Measurements from ENCODE around the gene SNW1.

DNA sequence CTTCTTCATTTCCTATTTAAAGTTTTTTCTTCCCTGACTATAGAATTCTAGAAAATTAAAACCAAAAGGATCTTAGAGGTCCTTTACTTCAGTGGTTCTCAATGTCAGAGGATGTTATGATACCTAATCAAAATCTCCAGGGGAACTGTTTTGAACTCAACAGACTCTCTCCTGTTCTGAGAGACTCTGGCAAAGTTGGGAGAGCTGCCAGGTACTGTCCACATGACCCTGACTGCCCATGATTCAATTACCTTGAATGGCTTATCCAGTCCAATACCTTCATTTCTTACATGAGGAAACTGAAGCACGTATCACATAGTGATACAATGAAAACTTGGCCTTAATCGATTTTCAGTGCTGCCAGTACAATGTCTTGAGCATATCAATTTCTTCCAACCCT is 69.7 kb downstream of the SNW1 start:
- TF ChIP-seq, protein P1, sequence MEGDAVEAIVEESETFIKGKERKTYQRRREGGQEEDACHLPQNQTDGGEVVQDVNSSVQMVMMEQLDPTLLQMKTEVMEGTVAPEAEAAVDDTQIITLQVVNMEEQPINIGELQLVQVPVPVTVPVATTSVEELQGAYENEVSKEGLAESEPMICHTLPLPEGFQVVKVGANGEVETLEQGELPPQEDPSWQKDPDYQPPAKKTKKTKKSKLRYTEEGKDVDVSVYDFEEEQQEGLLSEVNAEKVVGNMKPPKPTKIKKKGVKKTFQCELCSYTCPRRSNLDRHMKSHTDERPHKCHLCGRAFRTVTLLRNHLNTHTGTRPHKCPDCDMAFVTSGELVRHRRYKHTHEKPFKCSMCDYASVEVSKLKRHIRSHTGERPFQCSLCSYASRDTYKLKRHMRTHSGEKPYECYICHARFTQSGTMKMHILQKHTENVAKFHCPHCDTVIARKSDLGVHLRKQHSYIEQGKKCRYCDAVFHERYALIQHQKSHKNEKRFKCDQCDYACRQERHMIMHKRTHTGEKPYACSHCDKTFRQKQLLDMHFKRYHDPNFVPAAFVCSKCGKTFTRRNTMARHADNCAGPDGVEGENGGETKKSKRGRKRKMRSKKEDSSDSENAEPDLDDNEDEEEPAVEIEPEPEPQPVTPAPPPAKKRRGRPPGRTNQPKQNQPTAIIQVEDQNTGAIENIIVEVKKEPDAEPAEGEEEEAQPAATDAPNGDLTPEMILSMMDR (IDR thresholded peaks at IDR 0.05; ENCODE audit: low read depth, low read length), result no peak
- no peak for TF ChIP-seq MYC (IDR thresholded peaks at IDR 0.05; ENCODE audit: low read depth, low read length)

Data from NB4 (cell line).